GM23248 (cell line): ENCODE data around the gene THTPA. TPM values are rescaled to one million over a fixed set of nuclear protein-coding genes. Genes with fewer than 3 reads are reported as not detected.

Source experiments
- DNase-seq: peaks from one replicate; pipeline ENCODE4 v3.0.0-alpha.2; 2015
- H2AFZ ChIP-seq: fragments of 200-600 bp; sonication (generic); 2 replicates; pipeline ENCODE4 v1.6.1; 2016; ENCODE audit warnings: antibody characterized with exemption
- H3F3A ChIP-seq: fragments of 200-600 bp; sonication (generic); 2 replicates; pipeline ENCODE4 v1.6.1; 2016; ENCODE audit warnings: mild to moderate bottlenecking, antibody characterized with exemption, mixed run types; ENCODE audit not compliant: insufficient read depth
- H3K27ac ChIP-seq: fragments of 200-600 bp; sonication (generic); 2 replicates; pipeline ENCODE4 v1.5.1; 2016; ENCODE audit warnings: mild to moderate bottlenecking
- H3K27me3 ChIP-seq: fragments of 200-600 bp; sonication (generic); replicated peaks from 2 replicates; pipeline ENCODE4 v1.6.1; 2016; ENCODE audit warnings: mild to moderate bottlenecking; ENCODE audit not compliant: insufficient read depth
- H3K36me3 ChIP-seq: fragments of 200-600 bp; sonication (generic); 2 replicates; pipeline ENCODE4 v1.6.1; 2016; ENCODE audit warnings: low read depth, mild to moderate bottlenecking
- H3K4me1 ChIP-seq: fragments of 200-600 bp; sonication (generic); 2 replicates; pipeline ENCODE4 v1.6.1; 2016; ENCODE audit warnings: mild to moderate bottlenecking; ENCODE audit not compliant: insufficient read depth
- H3K4me2 ChIP-seq: fragments of 200-600 bp; sonication (generic); one replicate; pipeline ENCODE4 v1.6.1; 2016; ENCODE audit warnings: mild to moderate bottlenecking; ENCODE audit not compliant: unreplicated experiment
- H3K4me3 ChIP-seq: fragments of 200-600 bp; sonication (generic); 2 replicates; pipeline ENCODE4 v1.5.1; 2016; ENCODE audit warnings: mild to moderate bottlenecking
- H3K79me2 ChIP-seq: fragments of 200-600 bp; sonication (generic); 2 replicates; pipeline ENCODE4 v1.6.1; 2016; ENCODE audit warnings: mild to moderate bottlenecking; ENCODE audit not compliant: insufficient read depth
- H3K9ac ChIP-seq: fragments of 200-600 bp; sonication (generic); 2 replicates; pipeline ENCODE4 v1.6.1; 2016; ENCODE audit warnings: mild to moderate bottlenecking
- H3K9me2 ChIP-seq: fragments of 200-600 bp; sonication (generic); 2 replicates; pipeline ENCODE4 v1.6.1; 2016; ENCODE audit warnings: mixed run types, mild to moderate bottlenecking, moderate library complexity; ENCODE audit not compliant: insufficient read depth
- H3K9me3 ChIP-seq: fragments of 200-600 bp; sonication (generic); one replicate; pipeline ENCODE4 v1.6.1; 2017; ENCODE audit warnings: low read depth
- H4K20me1 ChIP-seq: fragments of 200-600 bp; sonication (generic); 2 replicates; pipeline ENCODE4 v1.6.0; 2016; ENCODE audit not compliant: insufficient read depth
- EZH2 ChIP-seq: fragments of 200-600 bp; sonication (generic); IDR thresholded peaks from 2 replicates; pipeline ENCODE4 v1.6.1; 2018; ENCODE audit warnings: antibody characterized with exemption, mild to moderate bottlenecking; ENCODE audit not compliant: insufficient read depth, poor library complexity, severe bottlenecking
- EZH2phosphoT487 ChIP-seq: fragments of 200-600 bp; sonication (generic); IDR thresholded peaks from 2 replicates; pipeline ENCODE4 v1.6.1; 2018; ENCODE audit warnings: antibody characterized with exemption, moderate library complexity, mild to moderate bottlenecking, low read depth; ENCODE audit not compliant: insufficient read depth
- WGBS, 2 experiments: methylation state at CpG; one replicate each; pipeline ENCODE4 v1.1.6; 2015 to 2017; ENCODE audit warnings: low lambda C conversion rate in 2 of 2, low coverage in 1 of 2; ENCODE audit errors: missing lambda C conversion rate in 2 of 2; 5-methylcytosine and 5-hydroxymethylcytosine counted together
- in situ Hi-C: fragments of 300-500 bp; cut with MboI; formaldehyde crosslinking; loops from 2 replicates; pipeline ENCODE4 v1.15.0; 2020
- polyA plus RNA-seq: library from polyadenylated mRNA; unstranded; fragments of >200 nt; fragmentation: Nextera tagmentation; extraction: Ambion mirVana; gene quantifications from 2 replicates; pipeline ENCODE4 v1.2.1, GENCODE V29; 2016
- total RNA-seq: library from RNA; depleted of rRNA; stranded (reverse); fragments of >200 nt; shearing (Covaris generic); gene quantifications from 2 replicates; pipeline ENCODE4 v1.2.3, GENCODE V29; 2014

The THTPA gene
- total and polyA plus RNA-seq, 2 experiments from 2014 or later = 10.0 to 21.0 TPM

DNA sequence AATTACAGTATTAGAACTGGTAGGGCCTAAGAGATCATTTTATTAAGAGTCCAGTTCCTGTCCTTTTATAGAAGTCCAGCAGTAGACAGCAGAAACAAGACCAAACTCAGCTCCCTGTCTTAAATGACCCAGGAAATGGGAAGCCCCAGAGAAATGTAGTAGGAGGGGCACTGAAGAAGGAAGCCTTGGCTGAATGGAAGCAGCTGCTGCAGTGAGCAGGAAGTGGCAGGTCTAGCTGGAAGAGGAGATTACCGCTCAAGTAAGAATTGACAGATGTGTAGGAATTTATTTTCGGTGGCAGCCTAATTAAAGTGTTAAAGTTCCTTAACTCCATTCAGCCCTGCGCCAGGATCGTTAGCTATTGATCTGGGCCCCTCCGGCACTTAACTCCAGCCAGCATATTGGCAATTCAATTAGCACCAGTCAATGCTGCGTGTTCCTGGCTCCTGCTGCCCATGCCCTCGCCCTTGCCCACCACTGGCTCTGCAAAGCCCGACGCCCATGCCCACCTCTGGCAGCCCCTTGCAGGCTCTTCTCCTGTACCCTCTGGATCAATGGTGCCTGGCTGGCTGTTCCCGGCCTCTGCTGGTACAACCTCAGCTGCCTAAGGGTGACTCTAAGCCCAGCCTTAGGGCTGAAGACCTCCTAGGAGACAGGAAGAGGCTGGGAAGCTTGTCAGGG lies 25.6 kb upstream of the THTPA start:
- Histone ChIP-seq H3K4me3 (no peak overlapping the region), H3K9me2 (no peaks in the 10 kb centered on the region), H3K4me2 (no peak overlapping the region), H3K79me2 (no peaks in the 10 kb centered on the region), H3K9ac (no peak overlapping the region), H3K9me3 (no peaks in the 10 kb centered on the region), H3K27ac (no peak overlapping the region), H3F3A (no peaks in the 10 kb centered on the region), H4K20me1 (no peaks in the 10 kb centered on the region), H3K27me3 (no peaks in the 10 kb centered on the region), H3K4me1 (no peaks in the 10 kb centered on the region), H3K36me3 (no peaks in the 10 kb centered on the region), H2AFZ (no peak overlapping the region)
- DNase-seq = no peak
- in situ Hi-C loops = no loop called here
- WGBS, 2 experiments = 75 to 76% methylated on average over 10 of the region's 10 CpGs
- TF ChIP-seq EZH2phosphoT487 (no peak), EZH2 (no peak)

DNA sequence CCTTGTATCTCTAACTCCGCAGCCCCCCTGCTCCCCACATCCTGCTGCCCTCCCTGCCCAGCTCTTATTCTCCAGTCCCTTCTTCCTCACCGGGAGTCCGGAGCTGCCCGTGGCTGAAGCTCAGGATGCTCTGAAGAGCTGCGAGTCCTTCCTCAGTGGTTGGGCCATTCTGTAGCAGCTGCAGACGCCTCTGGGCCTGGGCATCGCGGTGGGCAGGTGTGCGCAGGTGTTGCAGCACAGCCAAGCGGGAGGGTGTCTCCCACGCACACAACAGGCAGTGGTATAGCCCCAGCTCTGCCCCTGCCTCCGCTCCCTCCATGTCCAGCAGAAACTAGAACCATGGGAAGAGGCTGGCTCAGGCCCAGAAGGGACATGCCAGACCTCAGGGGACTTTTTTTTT lies 24.7 kb upstream of the THTPA start:
- in situ Hi-C loops = no loop called here
- WGBS, 2 experiments = 86 to 88% methylated on average over 12 of the region's 12 CpGs
- H2AFZ ChIP-seq = no peak overlapping the region
- TF ChIP-seq EZH2phosphoT487 = no peak
- no peak for TF ChIP-seq EZH2
- no peak overlapping the region for H3K9ac ChIP-seq
- no peaks in the 10 kb centered on the region for H3K27me3 ChIP-seq
- no peak overlapping the region for H3K4me3 ChIP-seq
- H3K9me2 ChIP-seq = no peaks in the 10 kb centered on the region
- H3K9me3 ChIP-seq = no peaks in the 10 kb centered on the region
- H3K4me2 ChIP-seq = no peak overlapping the region
- DNase-seq = no peak
- H3F3A ChIP-seq = no peaks in the 10 kb centered on the region
- H3K79me2 ChIP-seq = no peaks in the 10 kb centered on the region
- H4K20me1 ChIP-seq = no peaks in the 10 kb centered on the region
- no peaks in the 10 kb centered on the region for H3K36me3 ChIP-seq
- no peak overlapping the region for H3K27ac ChIP-seq
- H3K4me1 ChIP-seq = no peaks in the 10 kb centered on the region

DNA sequence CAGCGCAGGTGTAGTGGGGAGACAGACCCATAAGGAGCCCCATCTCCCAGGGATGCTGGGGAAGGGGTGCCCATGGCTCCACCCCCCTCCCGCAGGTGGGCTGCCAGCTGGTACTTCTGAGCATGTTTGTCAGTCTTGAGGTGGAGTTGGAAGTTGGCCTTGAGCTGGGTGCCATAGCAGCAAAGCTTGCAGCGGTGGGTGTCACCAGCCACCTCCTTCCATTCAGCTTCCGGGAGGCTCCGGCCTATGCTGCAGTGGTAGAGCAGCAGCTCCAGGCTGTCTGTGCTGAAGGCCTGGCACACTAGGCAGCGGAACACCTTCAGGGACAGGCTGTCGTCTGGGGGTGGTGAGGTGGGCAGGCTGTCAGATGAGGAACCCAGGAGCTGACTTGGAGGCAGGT lies 23.4 kb upstream of the THTPA start:
- no peak for TF ChIP-seq EZH2phosphoT487
- TF ChIP-seq EZH2 = no peak
- H3F3A ChIP-seq = no peaks in the 10 kb centered on the region
- 89 to 91% methylated on average over 7 of the region's 7 CpGs for WGBS, 2 experiments
- H3K9me3 ChIP-seq = no peaks in the 10 kb centered on the region
- H3K9me2 ChIP-seq = no peaks in the 10 kb centered on the region
- H3K36me3 ChIP-seq = no peaks in the 10 kb centered on the region
- no peak overlapping the region for H2AFZ ChIP-seq
- H3K4me1 ChIP-seq = no peaks in the 10 kb centered on the region
- no peaks in the 10 kb centered on the region for H3K27me3 ChIP-seq
- no peak overlapping the region for H3K4me3 ChIP-seq
- H3K9ac ChIP-seq = no peak overlapping the region
- in situ Hi-C loops = no loop called here
- H4K20me1 ChIP-seq = no peaks in the 10 kb centered on the region
- DNase-seq = no peak
- H3K27ac ChIP-seq = no peak overlapping the region
- H3K79me2 ChIP-seq = no peaks in the 10 kb centered on the region
- no peak overlapping the region for H3K4me2 ChIP-seq

DNA sequence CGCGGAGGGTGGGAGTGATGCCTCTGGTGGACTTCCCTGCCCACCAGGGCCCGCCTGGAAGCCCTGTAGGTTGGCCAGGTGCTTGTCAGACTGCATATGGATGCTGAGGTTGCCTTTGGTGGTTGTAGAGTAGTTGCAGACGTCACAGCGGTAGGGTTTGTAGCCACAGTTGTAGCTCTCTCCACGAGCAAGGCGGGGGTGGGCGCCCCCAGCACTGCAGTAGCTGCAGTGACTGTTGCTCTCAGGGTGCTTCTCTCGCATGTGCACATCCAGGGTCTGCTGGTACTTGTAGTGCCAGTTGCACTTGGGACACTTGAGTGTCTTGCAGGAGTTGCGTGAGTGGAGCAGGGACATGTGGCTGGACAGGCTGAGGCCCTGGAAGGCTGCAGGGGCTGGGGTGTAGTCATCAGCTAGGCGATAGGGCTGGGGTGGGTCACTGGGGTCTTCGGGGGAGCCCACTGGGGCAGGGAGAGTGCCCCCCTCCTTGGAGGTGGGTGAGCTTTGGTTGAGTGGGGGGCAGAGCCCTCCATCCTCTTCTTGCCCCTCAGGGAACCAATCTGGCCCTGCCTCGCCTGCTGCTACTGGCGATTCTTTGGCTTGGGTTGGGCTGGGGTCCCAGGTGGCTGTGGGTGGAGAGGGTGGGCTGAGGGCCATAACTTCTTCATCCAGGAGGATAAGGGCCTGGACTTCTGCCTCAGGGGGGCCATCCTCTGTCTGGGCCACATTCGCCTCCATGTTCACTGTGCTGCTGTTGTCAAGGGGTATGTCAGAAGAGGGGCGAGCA lies 22.2 kb upstream of the THTPA start:
- no peak overlapping the region for H3K9ac ChIP-seq
- TF ChIP-seq EZH2 = no peak
- TF ChIP-seq EZH2phosphoT487 = no peak
- no peaks in the 10 kb centered on the region for H3K79me2 ChIP-seq
- WGBS, 2 experiments = 83% methylated on average over 16 of the region's 16 CpGs
- H3K27me3 ChIP-seq = no peaks in the 10 kb centered on the region
- no peak overlapping the region for H3K27ac ChIP-seq
- in situ Hi-C loops = no loop called here
- H3F3A ChIP-seq = no peaks in the 10 kb centered on the region
- no peak for DNase-seq
- no peaks in the 10 kb centered on the region for H4K20me1 ChIP-seq
- H2AFZ ChIP-seq = no peak overlapping the region
- no peak overlapping the region for H3K4me3 ChIP-seq
- no peaks in the 10 kb centered on the region for H3K9me2 ChIP-seq
- no peaks in the 10 kb centered on the region for H3K4me1 ChIP-seq
- H3K4me2 ChIP-seq = no peak overlapping the region
- H3K9me3 ChIP-seq = no peaks in the 10 kb centered on the region
- no peaks in the 10 kb centered on the region for H3K36me3 ChIP-seq

DNA sequence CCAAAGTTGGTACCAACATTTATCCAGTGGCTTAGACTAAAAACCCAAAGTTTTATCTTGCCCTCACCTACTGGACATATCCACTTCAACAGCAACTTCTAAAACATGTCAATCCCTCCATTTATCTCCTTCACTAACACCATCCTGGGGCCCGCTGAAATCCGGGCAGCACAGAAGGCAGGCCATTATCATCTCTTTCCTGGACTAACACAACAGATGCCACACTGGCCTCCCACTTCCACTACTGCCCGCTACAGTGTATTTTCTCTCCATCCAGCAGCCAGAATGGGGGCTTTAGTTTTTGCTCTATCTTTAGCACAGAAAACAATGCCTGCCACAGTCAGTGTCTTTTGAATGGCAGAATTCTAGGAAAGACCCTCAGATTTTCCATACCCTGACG lies 20.1 kb upstream of the THTPA start:
- TF ChIP-seq EZH2 = no peak
- TF ChIP-seq EZH2phosphoT487 = no peak
- WGBS, 2 experiments = 78 to 81% methylated on average over 4 of the region's 4 CpGs
- DNase-seq = no peak
- H3K4me2 ChIP-seq = no peak overlapping the region
- H3K4me1 ChIP-seq = no peaks in the 10 kb centered on the region
- H4K20me1 ChIP-seq = no peaks in the 10 kb centered on the region
- in situ Hi-C loops = no loop called here
- H3K79me2 ChIP-seq = no peaks in the 10 kb centered on the region
- no peak overlapping the region for H3K4me3 ChIP-seq
- no peaks in the 10 kb centered on the region for H3K9me2 ChIP-seq
- H3F3A ChIP-seq = no peaks in the 10 kb centered on the region
- H3K9me3 ChIP-seq = no peaks in the 10 kb centered on the region
- H2AFZ ChIP-seq = no peak overlapping the region
- no peaks in the 10 kb centered on the region for H3K36me3 ChIP-seq
- no peaks in the 10 kb centered on the region for H3K27me3 ChIP-seq
- no peak overlapping the region for H3K27ac ChIP-seq
- no peak overlapping the region for H3K9ac ChIP-seq
